ENCODE data around the gene RBMS3.

The RBMS3 gene

GRCh38 chr3:29646043-29646442 lies 365.2 kb downstream of the RBMS3 start:
- DNase-seq (ENCODE audit: extremely low read depth, low read depth), result no peak
- TF ChIP-seq, protein P1, sequence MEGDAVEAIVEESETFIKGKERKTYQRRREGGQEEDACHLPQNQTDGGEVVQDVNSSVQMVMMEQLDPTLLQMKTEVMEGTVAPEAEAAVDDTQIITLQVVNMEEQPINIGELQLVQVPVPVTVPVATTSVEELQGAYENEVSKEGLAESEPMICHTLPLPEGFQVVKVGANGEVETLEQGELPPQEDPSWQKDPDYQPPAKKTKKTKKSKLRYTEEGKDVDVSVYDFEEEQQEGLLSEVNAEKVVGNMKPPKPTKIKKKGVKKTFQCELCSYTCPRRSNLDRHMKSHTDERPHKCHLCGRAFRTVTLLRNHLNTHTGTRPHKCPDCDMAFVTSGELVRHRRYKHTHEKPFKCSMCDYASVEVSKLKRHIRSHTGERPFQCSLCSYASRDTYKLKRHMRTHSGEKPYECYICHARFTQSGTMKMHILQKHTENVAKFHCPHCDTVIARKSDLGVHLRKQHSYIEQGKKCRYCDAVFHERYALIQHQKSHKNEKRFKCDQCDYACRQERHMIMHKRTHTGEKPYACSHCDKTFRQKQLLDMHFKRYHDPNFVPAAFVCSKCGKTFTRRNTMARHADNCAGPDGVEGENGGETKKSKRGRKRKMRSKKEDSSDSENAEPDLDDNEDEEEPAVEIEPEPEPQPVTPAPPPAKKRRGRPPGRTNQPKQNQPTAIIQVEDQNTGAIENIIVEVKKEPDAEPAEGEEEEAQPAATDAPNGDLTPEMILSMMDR (IDR thresholded peaks at IDR 0.05; ENCODE audit: low read depth, low read length, missing control alignments), result no peak
- no peak overlapping the region for H3K4me3 ChIP-seq (replicated peaks; ENCODE audit: low read depth, low read length)

- TF ChIP-seq, protein P1 (IDR thresholded peaks at IDR 0.05; ENCODE audit: low read depth, low read length, missing control alignments), result no peak
- no peak overlapping the region for H3K4me3 ChIP-seq (replicated peaks; ENCODE audit: low read depth, low read length)
- DNase-seq (ENCODE audit: extremely low read depth, low read depth), result no peak
Measured at GRCh38 chr3:29649815-29650547, 369.1 kb downstream of the RBMS3 start.

DNA sequence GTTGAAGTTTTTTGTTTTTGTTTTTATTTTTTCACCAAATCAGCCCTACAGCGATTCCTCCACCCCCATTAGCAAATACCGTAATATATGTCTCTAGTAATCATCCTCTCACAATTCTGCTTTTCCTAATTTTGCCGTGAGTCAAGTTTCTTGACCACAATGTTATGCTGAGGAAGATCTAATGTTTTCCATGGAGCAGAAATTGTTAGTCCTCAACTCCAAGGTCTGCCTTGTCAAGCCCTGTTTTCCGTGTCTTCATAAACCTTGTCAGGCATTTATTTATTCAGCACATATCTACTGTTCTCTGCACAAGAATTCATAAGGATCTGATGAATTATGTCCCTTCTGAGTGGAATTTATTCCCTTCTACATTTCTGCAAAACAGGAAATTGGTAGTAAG lies 372.8 kb downstream of the RBMS3 start:
- H3K4me3 ChIP-seq (replicated peaks; ENCODE audit: low read depth, low read length), result no peak overlapping the region
- TF ChIP-seq, protein P1 (IDR thresholded peaks at IDR 0.05; ENCODE audit: low read depth, low read length, missing control alignments), result no peak
- no peak for DNase-seq (ENCODE audit: extremely low read depth, low read depth)

GRCh38 chr3:29655015-29655747 lies 374.3 kb downstream of the RBMS3 start:
- TF ChIP-seq, protein P1 (IDR thresholded peaks at IDR 0.05; ENCODE audit: low read depth, low read length, missing control alignments), result no peak
- no peak for DNase-seq (ENCODE audit: extremely low read depth, low read depth)
- no peak overlapping the region for H3K4me3 ChIP-seq (replicated peaks; ENCODE audit: low read depth, low read length)

DNA sequence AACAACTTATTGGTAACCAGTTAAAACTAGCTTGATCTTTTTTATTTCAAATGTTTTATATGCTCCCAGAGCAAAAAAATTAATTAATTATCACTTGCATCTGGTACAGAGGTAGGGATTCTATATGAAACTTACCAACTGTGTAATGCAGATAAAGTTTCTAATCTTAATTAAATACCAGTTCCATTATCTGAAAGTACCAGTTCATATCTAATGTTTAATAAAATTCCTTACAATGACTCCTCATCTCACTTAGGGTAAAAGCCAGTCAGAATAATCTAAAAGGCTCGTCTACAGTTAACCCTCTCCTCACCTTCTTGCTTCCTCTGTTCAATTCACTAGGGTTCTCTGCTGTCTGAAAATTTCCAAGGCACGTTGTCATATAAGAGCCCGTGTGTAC lies 384.8 kb downstream of the RBMS3 start:
- TF ChIP-seq, protein P1 (IDR thresholded peaks at IDR 0.05; ENCODE audit: low read depth, low read length, missing control alignments), result no peak

DNA sequence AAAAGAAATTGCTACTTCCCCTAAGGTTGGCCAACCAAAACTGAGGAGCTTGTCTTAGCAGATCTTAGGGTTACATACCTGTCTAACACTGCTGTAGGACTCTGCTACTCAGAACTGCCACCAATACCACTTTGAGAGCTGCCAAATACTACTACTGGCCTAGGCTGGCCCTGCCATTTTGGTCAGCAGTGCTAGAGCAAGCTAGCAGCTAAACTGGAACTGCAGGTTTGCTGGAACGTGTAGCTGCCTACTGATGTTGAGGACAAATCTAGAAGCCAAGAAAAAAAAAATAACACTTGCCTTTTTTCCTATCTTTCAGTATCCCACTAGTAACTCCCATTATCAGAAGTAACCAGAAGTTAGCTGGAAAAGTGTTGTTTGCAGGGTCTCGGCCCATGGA lies 387.4 kb downstream of the RBMS3 start:
- no peak overlapping the region for H3K4me3 ChIP-seq (replicated peaks; ENCODE audit: low read depth, low read length)
- TF ChIP-seq, protein P1 (IDR thresholded peaks at IDR 0.05; ENCODE audit: low read depth, low read length, missing control alignments), result no peak
- DNase-seq (ENCODE audit: extremely low read depth, low read depth), result no peak

More for the DNA sequence above, 384.8 kb downstream of the RBMS3 start:
- DNase-seq (ENCODE audit: extremely low read depth, low read depth), result no peak
- H3K4me3 ChIP-seq (replicated peaks; ENCODE audit: low read depth, low read length), result no peak overlapping the region

Data from HFF-Myc (cell line).